H1 (cell line): ENCODE measurements around the gene KLRC3. TPM values are rescaled to one million over a fixed set of nuclear protein-coding genes. Genes with fewer than 3 reads are reported as not detected.

Experiments used
- CTCF ChIA-PET: fragments of 300-600 bp; sonication (Branson Sonifier 250); formaldehyde crosslinking; loops from one replicate; lab custom pipeline; 2021; ENCODE audit not compliant: partially characterized antibody; lab: Charles Lee
- POLR2A ChIA-PET: fragments of 300-600 bp; sonication (Branson Sonifier 250); formaldehyde crosslinking; loops from one replicate; lab custom pipeline; 2021; ENCODE audit warnings: inconsistent platforms; ENCODE audit not compliant: partially characterized antibody; lab: Charles Lee
- DNase-seq, 2 experiments: peaks; one replicate each; pipeline versions ENCODE4 v3.0.0 to v3.0.0-alpha.2; 2010 to 2022; ENCODE audit warnings: low spot score in 2 of 2, low read depth in 1 of 2, mixed read lengths in 1 of 2
- FAIRE-seq: peaks from 2 replicates; lab custom pipeline; 2011; peaks lifted over from hg19 to GRCh38; lab: Jason Lieb, UNC
- H2AFZ ChIP-seq: 2 replicates; pipeline ENCODE4 v1.8.1; 2012; ENCODE audit warnings: low read length, inconsistent platforms
- H2AK5ac ChIP-seq: 2 replicates; pipeline ENCODE4 v1.6.1; 2013; ENCODE audit warnings: low read depth, low read length
- H2BK120ac ChIP-seq: replicated peaks from 2 replicates; pipeline ENCODE3; 2013; ENCODE audit warnings: low read depth, low read length, inconsistent platforms
- H2BK12ac ChIP-seq: 2 replicates; pipeline ENCODE4 v1.6.1; 2013; ENCODE audit warnings: low read depth, low read length
- H2BK15ac ChIP-seq: 2 replicates; pipeline ENCODE4 v1.6.1; 2013; ENCODE audit warnings: low read length
- H2BK20ac ChIP-seq: 2 replicates; pipeline ENCODE4 v1.6.1; 2013; ENCODE audit warnings: low read length
- H2BK5ac ChIP-seq: 2 replicates; pipeline ENCODE4 v1.6.1; 2013; ENCODE audit warnings: low read depth, low read length
- H3K14ac ChIP-seq: 2 replicates; pipeline ENCODE4 v1.6.1; 2013; ENCODE audit warnings: inconsistent platforms; ENCODE audit not compliant: insufficient read length
- H3K18ac ChIP-seq: 2 replicates; pipeline ENCODE4 v1.6.1; 2013; ENCODE audit warnings: low read length; ENCODE audit errors: extremely low read depth
- H3K23ac ChIP-seq: 2 replicates; pipeline ENCODE4 v1.6.1; 2013; ENCODE audit warnings: inconsistent platforms; ENCODE audit not compliant: insufficient read length
- H3K23me2 ChIP-seq: 2 replicates; pipeline ENCODE4 v1.6.1; 2013; ENCODE audit warnings: low read depth, low read length
- H3K27ac ChIP-seq: 2 replicates; pipeline ENCODE4 v1.6.1; 2011; ENCODE audit warnings: low read depth, low read length, inconsistent platforms
- H3K27me3 ChIP-seq, 4 experiments: replicated peaks in 1 of 4; 1 replicate in 1 of 4; 2 replicates in 3 of 4; pipeline versions ENCODE4 v1.6.1 to v1.8.1; 2011 to 2013; ENCODE audit warnings: low read length in 3 of 4, mild to moderate bottlenecking in 3 of 4, inconsistent platforms in 2 of 4, mixed read lengths in 2 of 4, moderate library complexity in 1 of 4; ENCODE audit not compliant: control insufficient read depth in 3 of 4, insufficient read depth in 3 of 4; ENCODE audit errors: extremely low read depth in 1 of 4
- H3K36me3 ChIP-seq, 4 experiments: 2 replicates each; pipeline versions ENCODE4 v1.6.1 to v1.8.1; 2011 to 2013; ENCODE audit warnings: mild to moderate bottlenecking in 4 of 4, low read length in 3 of 4, moderate library complexity in 2 of 4, control low read depth in 1 of 4, inconsistent platforms in 1 of 4; ENCODE audit not compliant: insufficient read depth in 4 of 4, control insufficient read depth in 2 of 4
- H3K4ac ChIP-seq: replicated peaks from 2 replicates; pipeline ENCODE3; 2013; ENCODE audit warnings: low read length, low read depth, mixed read lengths, inconsistent platforms; ENCODE audit not compliant: insufficient read length
- H3K4me1 ChIP-seq, 4 experiments: replicated peaks in 1 of 4; 1 replicate in 1 of 4; 2 replicates in 3 of 4; pipeline versions ENCODE4 v1.6.1 to v1.8.1; 2011 to 2013; ENCODE audit warnings: low read length in 3 of 4, inconsistent platforms in 2 of 4, mixed read lengths in 1 of 4; ENCODE audit not compliant: insufficient read depth in 4 of 4, control insufficient read depth in 3 of 4
- H3K4me2 ChIP-seq, 2 experiments: 2 replicates each; pipeline versions ENCODE4 v1.6.1 to v1.8.1; 2011 to 2013; ENCODE audit warnings: low read depth in 2 of 2, low read length in 2 of 2, control low read depth in 1 of 2, inconsistent platforms in 1 of 2, mild to moderate bottlenecking in 1 of 2; ENCODE audit not compliant: insufficient read depth in 1 of 2
- H3K4me3 ChIP-seq, 4 experiments: fragments of 200-600, 300-600 bp in 1 of 4; sonication (generic), shearing (Covaris generic), sonication (Bioruptor Twin) in 1 of 4; 2 replicates each; pipeline versions ENCODE4 v1.5.1 to v1.8.1; 2011 to 2016; ENCODE audit warnings: low read length in 4 of 4, low read depth in 3 of 4, control low read depth in 2 of 4, inconsistent platforms in 2 of 4, mild to moderate bottlenecking in 2 of 4, mixed read lengths in 1 of 4, moderate library complexity in 1 of 4; ENCODE audit not compliant: insufficient read depth in 2 of 4; ENCODE audit errors: extremely low read depth in 1 of 4
- H3K56ac ChIP-seq: replicated peaks from 2 replicates; pipeline ENCODE3; 2013; ENCODE audit warnings: low read depth, mild to moderate bottlenecking, mixed read lengths, low read length, inconsistent platforms; ENCODE audit not compliant: insufficient read length
- H3K79me1 ChIP-seq: 2 replicates; pipeline ENCODE4 v1.6.1; 2013; ENCODE audit warnings: low read depth, low read length, control low read depth
- H3K79me2 ChIP-seq, 2 experiments: 2 replicates each; pipeline versions ENCODE4 v1.6.1 to v1.8.1; 2012 to 2013; ENCODE audit warnings: low read length in 2 of 2, mild to moderate bottlenecking in 2 of 2, inconsistent platforms in 1 of 2; ENCODE audit not compliant: insufficient read depth in 2 of 2, control insufficient read depth in 1 of 2
- H3K9ac ChIP-seq, 4 experiments: replicated peaks in 1 of 4; 1 replicate in 1 of 4; 2 replicates in 3 of 4; pipeline versions ENCODE4 v1.6.1 to v1.8.1; 2011 to 2013; ENCODE audit warnings: low read depth in 3 of 4, low read length in 3 of 4, control low read depth in 2 of 4, mild to moderate bottlenecking in 2 of 4, moderate library complexity in 2 of 4, inconsistent platforms in 1 of 4; ENCODE audit errors: extremely low read depth in 1 of 4
- H3K9me3 ChIP-seq, 2 experiments: 2 replicates each; pipeline versions ENCODE4 v1.6.1 to v1.8.1; 2012 to 2013; ENCODE audit warnings: mild to moderate bottlenecking in 2 of 2, moderate library complexity in 2 of 2, control low read depth in 1 of 2, inconsistent platforms in 1 of 2, low read depth in 1 of 2, low read length in 1 of 2, mixed read lengths in 1 of 2; ENCODE audit not compliant: insufficient read depth in 2 of 2
- H4K20me1 ChIP-seq, 2 experiments: replicated peaks in 1 of 2; 2 replicates each; pipeline versions ENCODE3 to v1.8.1; 2011 to 2013; ENCODE audit warnings: inconsistent platforms in 2 of 2, low read length in 2 of 2, mild to moderate bottlenecking in 1 of 2; ENCODE audit not compliant: insufficient read depth in 2 of 2, control insufficient read depth in 1 of 2
- H4K5ac ChIP-seq: 2 replicates; pipeline ENCODE4 v1.6.1; 2013; ENCODE audit warnings: low read length, low read depth, mixed read lengths, inconsistent platforms; ENCODE audit not compliant: insufficient read length
- H4K8ac ChIP-seq: 2 replicates; pipeline ENCODE4 v1.8.0; 2013; ENCODE audit warnings: mild to moderate bottlenecking, moderate library complexity, low read length, inconsistent platforms; ENCODE audit not compliant: insufficient read depth; ENCODE audit errors: extremely low read depth
- H4K91ac ChIP-seq: replicated peaks from 2 replicates; pipeline ENCODE3; 2013; ENCODE audit warnings: low read length, mixed read lengths, inconsistent platforms; ENCODE audit not compliant: insufficient read length
- CBX5 ChIP-seq: fragments of 300-800, 300-1000 bp; sonication (generic); IDR thresholded peaks from 2 replicates; pipeline ENCODE4 v1.7.1; 2016; ENCODE audit warnings: antibody characterized with exemption, low read length, low read depth
- CBX8 ChIP-seq: fragments of 300-800, 300-1000 bp; sonication (generic); IDR thresholded peaks from 2 replicates; pipeline ENCODE4 v1.7.1; 2016; ENCODE audit warnings: low read depth, low read length, borderline replicate concordance
- EZH2 ChIP-seq: fragments of 200-600 bp; sonication (generic); IDR thresholded peaks from 2 replicates; pipeline ENCODE4 v1.7.1; 2012; ENCODE audit warnings: low read depth, mild to moderate bottlenecking, moderate library complexity, low read length, inconsistent platforms; ENCODE audit not compliant: severe bottlenecking
- POLR2A ChIP-seq, 2 experiments: IDR thresholded peaks; 1 replicate in 1 of 2; 2 replicates in 1 of 2; pipeline ENCODE4 v1.6.1; 2011; ENCODE audit warnings: low read depth in 2 of 2, low read length in 2 of 2, mild to moderate bottlenecking in 2 of 2; ENCODE audit errors: control extremely low read depth in 1 of 2
- RXRA ChIP-seq: IDR thresholded peaks from 2 replicates; pipeline ENCODE4 v1.6.1; 2011; ENCODE audit warnings: low read depth, mild to moderate bottlenecking, low read length, moderate library complexity; ENCODE audit not compliant: insufficient read depth
- SP4 ChIP-seq: IDR thresholded peaks from 2 replicates; pipeline ENCODE4 v1.6.1; 2012; ENCODE audit warnings: low read length, inconsistent platforms
- SUZ12 ChIP-seq: fragments of 200-600 bp; sonication (generic); IDR thresholded peaks from 2 replicates; pipeline ENCODE4 v1.6.1; 2012; ENCODE audit warnings: mild to moderate bottlenecking, inconsistent platforms, low read length, moderate library complexity, mixed read lengths
- WGBS, 2 experiments: shearing (Covaris generic) in 1 of 2; methylation state at CpG; one replicate each; pipeline versions ENCODE4 v1.1.6 to v1.1.7; 2013 to 2015; ENCODE audit warnings: low lambda C conversion rate in 2 of 2, mixed read lengths in 2 of 2, inconsistent platforms in 1 of 2, low coverage in 1 of 2, missing lambda C conversion rate in 1 of 2; ENCODE audit not compliant: insufficient replicate concordance in 2 of 2, insufficient coverage in 1 of 2, insufficient read length in 1 of 2; ENCODE audit errors: extremely low coverage in 1 of 2, missing lambda C conversion rate in 1 of 2; 5-methylcytosine and 5-hydroxymethylcytosine counted together
- polyA plus RNA-seq, 7 experiments: library from polyadenylated mRNA; depleted of rRNA in 3 of 7; stranded (reverse) in 5 of 7; unstranded in 2 of 7; fragments of >200 nt in 5 of 7; fragments of 200-250 nt in 2 of 7; gene quantifications; 1 replicate in 5 of 7; 2 replicates in 1 of 7; 4 replicates in 1 of 7; pipeline versions ENCODE4 v1.2.1 to v1.2.3, GENCODE V29; 2011 to 2013; ENCODE audit warnings: missing spikeins in 2 of 7, mixed read lengths in 2 of 7
- total RNA-seq: library from RNA; stranded (reverse); fragmentation: NEBNext Ultra II Directional; extraction: Animal tissue kit (Norgen Biotek cat#: 25700); gene quantifications from 2 replicates; pipeline ENCODE4 v1.2.1, GENCODE V29; 2021
- TF ChIP-seq, protein P1 (sequence below): IDR thresholded peaks from 2 replicates; pipeline ENCODE4 v1.6.1; 2012; ENCODE audit warnings: inconsistent platforms
- TF ChIP-seq, protein P2 (sequence below): IDR thresholded peaks from 2 replicates; pipeline ENCODE4 v1.6.1; 2012; ENCODE audit warnings: low read length, inconsistent platforms
- TF ChIP-seq, protein P3 (sequence below): IDR thresholded peaks from 2 replicates; pipeline ENCODE4 v1.6.1; 2011; ENCODE audit warnings: low read length, improper control_type of control experiment

Gene KLRC3
- total and polyA plus RNA-seq, 2 of the 8 experiments (the other 6 are each of a cell fraction or from before 2014, with no cell fraction given): not detected

DNA sequence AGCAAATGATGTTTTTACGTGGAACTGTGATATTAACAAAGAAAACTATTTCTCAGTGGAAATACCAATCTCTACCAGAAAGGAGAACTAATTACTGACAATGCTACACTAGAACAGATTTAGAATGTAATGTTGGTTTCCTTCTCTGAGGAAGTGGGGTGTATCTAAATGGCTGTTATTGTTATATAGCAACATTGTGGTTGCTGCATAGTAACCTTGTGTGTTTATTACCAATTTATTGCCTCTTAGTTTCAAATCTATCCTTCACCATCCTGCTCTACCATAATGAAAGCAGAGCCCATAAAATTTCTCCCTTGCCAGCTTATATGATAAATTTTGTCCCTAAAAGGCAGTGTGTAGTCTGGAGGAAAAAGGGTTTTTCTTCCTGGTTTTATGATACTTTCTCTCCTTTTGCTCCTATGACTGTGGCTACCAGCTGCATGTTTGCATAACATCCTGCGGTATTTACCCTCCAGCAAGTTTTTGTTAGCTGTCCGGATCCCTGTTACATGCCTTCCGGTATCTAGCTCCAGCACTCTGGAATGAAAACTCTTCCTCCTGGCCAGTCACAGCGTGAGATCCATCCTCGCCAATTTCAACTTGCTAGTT, 24.9 kb downstream of the KLRC3 start:
- Histone ChIP-seq H3K27ac (no peak overlapping the region), H3K14ac (no peak overlapping the region), H2BK120ac (no peak overlapping the region), H3K4me3 (no peak overlapping the region), H4K91ac (no peak overlapping the region), H2BK20ac (no peak overlapping the region), H3K23me2 (no peaks in the 10 kb centered on the region), H2AFZ (0 out of 2 replicates have a peak overlapping the region, but pooled peaks have one; percentile 12), H2AK5ac (no peak overlapping the region), H3K4me2 (no peak overlapping the region), H4K20me1 (no peaks in the 10 kb centered on the region), H3K9me3 (no peaks in the 10 kb centered on the region), H2BK5ac (no peak overlapping the region), H3K18ac (no peak overlapping the region), H3K36me3 (no peaks in the 10 kb centered on the region), H3K56ac (no peak overlapping the region), H3K23ac (no peak overlapping the region), H2BK12ac (no peak overlapping the region), H3K79me1 (no peaks in the 10 kb centered on the region), H3K79me2 (no peaks in the 10 kb centered on the region), H3K4me1 (no peaks in the 10 kb centered on the region), H4K8ac (no peak overlapping the region), H3K4ac (no peak overlapping the region), H4K5ac (no peak overlapping the region), H3K9ac (no peak overlapping the region), H3K27me3 (peaks cover 0 to 1% (median 0%) of the 10 kb centered on the region in 4 experiments; a peak in 1 of 7 replicates), H2BK15ac (no peak overlapping the region)
- no peak for FAIRE-seq
- POLR2A ChIA-PET: no interaction called here
- CTCF ChIA-PET: interaction anchor here (1.7 kb wide), 1 partner anchor 29 kb away, joined by 4 read pairs; no protein-coding TSS in a partner anchor
- no peak for DNase-seq
- 82% methylated on average over 6 of the region's 6 CpGs; no CpG with 5 or more reads in 1 of the 2 experiments for WGBS, 2 experiments
- TF ChIP-seq CBX8 (no peak), POLR2A (IDR thresholded peaks at IDR 0.05; ENCODE audit: control extremely low read depth in 1 of 2, low read depth in 2 of 2, low read length in 2 of 2) (no peak), SUZ12 (no peak), EZH2 (no peak), SP4 (no peak), RXRA (no peak), CBX5 (no peak)
- TF ChIP-seq, protein P1, sequence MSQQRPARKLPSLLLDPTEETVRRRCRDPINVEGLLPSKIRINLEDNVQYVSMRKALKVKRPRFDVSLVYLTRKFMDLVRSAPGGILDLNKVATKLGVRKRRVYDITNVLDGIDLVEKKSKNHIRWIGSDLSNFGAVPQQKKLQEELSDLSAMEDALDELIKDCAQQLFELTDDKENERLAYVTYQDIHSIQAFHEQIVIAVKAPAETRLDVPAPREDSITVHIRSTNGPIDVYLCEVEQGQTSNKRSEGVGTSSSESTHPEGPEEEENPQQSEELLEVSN: no peak
- TF ChIP-seq, protein P2, sequence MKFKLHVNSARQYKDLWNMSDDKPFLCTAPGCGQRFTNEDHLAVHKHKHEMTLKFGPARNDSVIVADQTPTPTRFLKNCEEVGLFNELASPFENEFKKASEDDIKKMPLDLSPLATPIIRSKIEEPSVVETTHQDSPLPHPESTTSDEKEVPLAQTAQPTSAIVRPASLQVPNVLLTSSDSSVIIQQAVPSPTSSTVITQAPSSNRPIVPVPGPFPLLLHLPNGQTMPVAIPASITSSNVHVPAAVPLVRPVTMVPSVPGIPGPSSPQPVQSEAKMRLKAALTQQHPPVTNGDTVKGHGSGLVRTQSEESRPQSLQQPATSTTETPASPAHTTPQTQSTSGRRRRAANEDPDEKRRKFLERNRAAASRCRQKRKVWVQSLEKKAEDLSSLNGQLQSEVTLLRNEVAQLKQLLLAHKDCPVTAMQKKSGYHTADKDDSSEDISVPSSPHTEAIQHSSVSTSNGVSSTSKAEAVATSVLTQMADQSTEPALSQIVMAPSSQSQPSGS: no peak
- TF ChIP-seq, protein P3, sequence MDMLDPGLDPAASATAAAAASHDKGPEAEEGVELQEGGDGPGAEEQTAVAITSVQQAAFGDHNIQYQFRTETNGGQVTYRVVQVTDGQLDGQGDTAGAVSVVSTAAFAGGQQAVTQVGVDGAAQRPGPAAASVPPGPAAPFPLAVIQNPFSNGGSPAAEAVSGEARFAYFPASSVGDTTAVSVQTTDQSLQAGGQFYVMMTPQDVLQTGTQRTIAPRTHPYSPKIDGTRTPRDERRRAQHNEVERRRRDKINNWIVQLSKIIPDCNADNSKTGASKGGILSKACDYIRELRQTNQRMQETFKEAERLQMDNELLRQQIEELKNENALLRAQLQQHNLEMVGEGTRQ: no peak
